ENCODE measurements around the gene DESI1. TPM values are rescaled to one million over a fixed set of nuclear protein-coding genes. Genes with fewer than 3 reads are reported as not detected.

DESI1 gene
- total RNA-seq, 1 experiment from 2014 or later = 30.2 TPM

DNA sequence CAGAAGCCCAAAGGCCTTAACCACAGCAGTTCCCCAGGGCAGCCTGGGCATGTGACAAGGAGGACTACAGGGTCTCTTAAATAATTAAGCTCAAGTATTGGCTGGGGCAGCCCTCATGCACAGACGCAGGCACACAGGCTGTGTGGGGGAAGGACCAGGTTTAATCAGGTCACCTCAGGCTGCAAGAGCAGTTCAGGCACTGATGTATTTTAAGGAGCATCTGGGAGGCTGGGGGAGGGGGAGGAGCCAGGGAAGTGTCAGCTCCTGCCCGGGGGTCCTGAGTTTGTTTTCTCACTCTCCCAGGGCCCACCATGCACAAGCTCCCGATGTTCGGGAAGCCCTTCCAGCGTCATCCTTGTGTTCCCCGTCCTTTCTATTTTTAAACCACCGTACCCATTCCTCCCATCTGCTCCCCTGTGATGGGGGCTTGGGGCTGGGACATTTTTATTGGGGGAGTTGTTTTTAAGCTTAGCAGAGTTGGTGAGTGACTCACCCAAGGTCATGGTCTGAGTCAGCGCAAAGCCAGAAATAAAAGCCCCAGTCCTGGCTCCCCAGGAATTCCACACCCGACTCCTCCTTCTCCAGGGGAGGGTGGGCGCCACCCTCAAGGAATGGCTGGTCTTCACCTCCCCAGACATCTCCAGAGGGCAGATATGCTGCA, 57.7 kb downstream of the DESI1 start:
- peak; percentile 42 for DNase-seq
- peaks cover 3% of the 10 kb centered on the region; the same call in 1 of the 2 replicates for H3K4me1 ChIP-seq (ENCODE audit: insufficient read depth, low read length)
- peak overlapping the region in 1 of 3 experiments; percentile 62; a peak in 1 of 7 replicates for H3K27ac Mint-ChIP-seq

More for the DNA sequence above, 57.7 kb downstream of the DESI1 start:
- Mint-ChIP-seq H3K4me3 (peak overlapping the region in 1 of 2 experiments; percentile 14; a peak in 1 of 5 replicates), H3K27me3 (ENCODE audit: low read depth) (peaks cover 7% of the 10 kb centered on the region; the same call in 1 of the 2 replicates), H3K9me3 (no peaks in the 10 kb centered on the region), H3K4me1 (peaks cover 38 to 41% of the 10 kb centered on the region in 2 experiments), H3K36me3 (ENCODE audit: insufficient read depth in 1 of 3, low read depth in 3 of 3) (no peaks in the 10 kb centered on the region; a peak in 1 of 7 replicates)
- Histone ChIP-seq H2BK15ac (ENCODE audit: low read depth, low read length) (no peak overlapping the region), H3K9me3 (ENCODE audit: control insufficient read depth, low read depth, low read length) (no peaks in the 10 kb centered on the region), H3K18ac (ENCODE audit: insufficient read length, low read depth, low read length) (no peak overlapping the region), H2BK20ac (ENCODE audit: low read depth, low read length, poor library complexity, severe bottlenecking) (no peak overlapping the region), H3K4me2 (ENCODE audit: insufficient read depth, insufficient read length, low read length) (no peak overlapping the region), H2BK5ac (ENCODE audit: insufficient read length, low read length) (no peak overlapping the region), H4K91ac (ENCODE audit: insufficient read length, low read depth, low read length) (no peak overlapping the region), H3K9ac (ENCODE audit: extremely low read depth, insufficient read length, low read length) (no peak overlapping the region), H3K27me3 (ENCODE audit: insufficient read depth, low read length) (no peaks in the 10 kb centered on the region), H2BK12ac (ENCODE audit: insufficient read length, low read depth, low read length) (no peak overlapping the region), H4K5ac (ENCODE audit: insufficient read length, low read depth, low read length) (no peak overlapping the region), H4K8ac (replicated peaks; ENCODE audit: insufficient read length, low read depth, low read length) (no peak overlapping the region), H2AFZ (ENCODE audit: low read length) (no peak overlapping the region), H3K79me2 (ENCODE audit: insufficient read depth, low read length) (no peaks in the 10 kb centered on the region), H3T11ph (ENCODE audit: low read length) (no peak overlapping the region), H3K23ac (ENCODE audit: insufficient read length, low read depth, low read length) (no peak overlapping the region), H3K56ac (ENCODE audit: insufficient read length, low read depth, low read length) (no peak overlapping the region), H2AK5ac (ENCODE audit: insufficient read length, low read length) (no peak overlapping the region), H4K20me1 (ENCODE audit: control insufficient read depth, insufficient read depth, insufficient read length) (no peaks in the 10 kb centered on the region), H3K14ac (ENCODE audit: insufficient read depth, low read length) (no peak overlapping the region), H3K4ac (ENCODE audit: low read depth, low read length) (no peak overlapping the region), H3K23me2 (ENCODE audit: insufficient read length, low read depth, low read length, poor library complexity, severe bottlenecking) (no peaks in the 10 kb centered on the region), H3K79me1 (ENCODE audit: insufficient read depth, low read depth, low read length, poor library complexity, severe bottlenecking) (no peaks in the 10 kb centered on the region), H3K27ac (ENCODE audit: insufficient read length, low read depth, low read length) (no peak overlapping the region), H2BK120ac (ENCODE audit: low read depth, low read length, poor library complexity, severe bottlenecking) (no peak overlapping the region)
- no CpG with 5 or more reads among the region's 10 CpGs for WGBS (ENCODE audit: extremely low coverage, insufficient read length, low lambda C conversion rate)
- TF ChIP-seq CTCF (conservative IDR thresholded peaks at IDR 0.05) = no peak

Data from H9 (cell line).